ENCODE results near the gene SEZ6L2. TPM values are rescaled to one million over a fixed set of nuclear protein-coding genes. Genes with fewer than 3 reads are reported as not detected.

Gene SEZ6L2
- total and polyA plus RNA-seq, 2 donors, result 0.66 to 0.98 TPM

- Histone ChIP-seq H3K9me3 (ENCODE audit: control insufficient read depth in 2 of 2, insufficient read depth in 1 of 2, low read length in 1 of 2) (no peaks in the 10 kb centered on the region), H3K27ac (ENCODE audit: low read depth in 1 of 2, low read length in 1 of 2) (peak overlapping the region; percentile 52 to 58), H3K36me3 (ENCODE audit: control insufficient read depth in 2 of 2, insufficient read depth in 2 of 2, low read length in 1 of 2) (peaks cover 10 to 15% of the 10 kb centered on the region in 2 donors), H3K4me1 (ENCODE audit: control insufficient read depth in 2 of 2, insufficient read depth in 2 of 2, low read length in 2 of 2) (peaks cover 43 to 73% of the 10 kb centered on the region in 2 donors), H3K4me3 (ENCODE audit: low read length in 2 of 2) (no peak overlapping the region), H3K27me3 (ENCODE audit: control insufficient read depth in 2 of 2, insufficient read depth in 1 of 2, low read length in 1 of 2) (no peaks in the 10 kb centered on the region)
- WGBS, result 68% methylated on average over 10 of the region's 10 CpGs
- DNase-seq (ENCODE audit: low read depth in 6 of 9, low spot score in 9 of 9), result peak in 2 of 9 donors; percentile 45 to 79
Measured at GRCh38 chr16:29825145-29826044, 74.0 kb downstream of the SEZ6L2 start.

DNA sequence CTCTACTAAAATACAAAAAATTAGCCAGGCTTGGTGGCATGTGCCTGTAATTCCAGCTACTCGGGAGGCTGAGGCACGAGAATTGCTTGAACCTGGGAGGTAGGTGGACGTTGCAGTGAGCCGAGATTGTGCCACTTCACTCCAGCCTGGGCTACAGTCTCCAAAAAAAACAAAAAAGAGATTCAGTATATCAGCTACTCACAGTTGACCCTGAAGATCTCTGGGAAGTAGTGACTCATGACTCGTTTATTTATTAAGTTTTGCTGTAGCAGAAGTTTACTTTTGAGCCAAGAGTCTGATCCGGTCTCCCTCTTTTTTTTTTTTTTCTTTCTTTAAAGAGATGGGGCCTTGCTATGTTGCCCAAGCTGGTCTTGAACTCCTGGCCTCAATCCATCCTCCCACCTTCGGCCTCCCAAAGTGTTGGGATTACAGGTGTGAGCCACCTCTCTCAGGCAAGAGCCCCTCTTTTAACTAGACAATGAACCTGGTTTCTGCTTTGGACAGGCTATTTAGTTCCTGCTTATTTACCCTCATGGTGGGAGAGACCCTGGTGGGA lies 74.7 kb downstream of the SEZ6L2 start:
- Histone ChIP-seq H3K4me3 (ENCODE audit: low read length in 2 of 2) (no peak overlapping the region), H3K27ac (ENCODE audit: low read depth in 1 of 2, low read length in 1 of 2) (peak overlapping the region; percentile 25 to 58), H3K4me1 (ENCODE audit: control insufficient read depth in 2 of 2, insufficient read depth in 2 of 2, low read length in 2 of 2) (peaks cover 47 to 80% of the 10 kb centered on the region in 2 donors), H3K36me3 (ENCODE audit: control insufficient read depth in 2 of 2, insufficient read depth in 2 of 2, low read length in 1 of 2) (peaks cover 10 to 16% of the 10 kb centered on the region in 2 donors), H3K27me3 (ENCODE audit: control insufficient read depth in 2 of 2, insufficient read depth in 1 of 2, low read length in 1 of 2) (no peaks in the 10 kb centered on the region), H3K9me3 (ENCODE audit: control insufficient read depth in 2 of 2, insufficient read depth in 1 of 2, low read length in 1 of 2) (no peaks in the 10 kb centered on the region)
- DNase-seq (ENCODE audit: low read depth in 6 of 9, low spot score in 9 of 9), result no peak
- WGBS, result 93% methylated on average over 7 of the region's 7 CpGs

- no peak for DNase-seq (ENCODE audit: low read depth in 6 of 9, low spot score in 9 of 9)
- Histone ChIP-seq H3K27ac (ENCODE audit: low read depth in 1 of 2, low read length in 1 of 2) (peak overlapping the region; percentile 73 to 84), H3K4me1 (ENCODE audit: control insufficient read depth in 2 of 2, insufficient read depth in 2 of 2, low read length in 2 of 2) (peaks cover 54 to 84% of the 10 kb centered on the region in 2 donors), H3K36me3 (ENCODE audit: control insufficient read depth in 2 of 2, insufficient read depth in 2 of 2, low read length in 1 of 2) (peaks cover 21 to 35% of the 10 kb centered on the region in 2 donors), H3K9me3 (ENCODE audit: control insufficient read depth in 2 of 2, insufficient read depth in 1 of 2, low read length in 1 of 2) (no peaks in the 10 kb centered on the region), H3K27me3 (ENCODE audit: control insufficient read depth in 2 of 2, insufficient read depth in 1 of 2, low read length in 1 of 2) (no peaks in the 10 kb centered on the region), H3K4me3 (ENCODE audit: low read length in 2 of 2) (peak overlapping the region; percentile 54 to 73)
- WGBS, result 89% methylated on average over 7 of the region's 7 CpGs
Measured at GRCh38 chr16:29821643-29822115, 77.7 kb downstream of the SEZ6L2 start.

Other genes with a start within 250 kb of the SEZ6L2 start
- 48.7 TPM for gene SPN, start 236.3 kb downstream of the SEZ6L2 start, total RNA-seq
- 49.3 TPM for gene SPN, start 236.3 kb downstream of the SEZ6L2 start, polyA plus RNA-seq
- 16.9 TPM for gene QPRT, start 220.4 kb downstream of the SEZ6L2 start, total RNA-seq
- 8.6 TPM for gene QPRT, start 220.4 kb downstream of the SEZ6L2 start, polyA plus RNA-seq
- 16.7 TPM for gene C16orf54, start 153.6 kb downstream of the SEZ6L2 start, total RNA-seq
- 19.0 TPM for gene C16orf54, start 153.6 kb downstream of the SEZ6L2 start, polyA plus RNA-seq
- gene ZG16, start 121.3 kb downstream of the SEZ6L2 start, total RNA-seq, result 0.09 TPM
- gene ZG16, start 121.3 kb downstream of the SEZ6L2 start, polyA plus RNA-seq, result 0.27 TPM
- gene KIF22, start 108.8 kb downstream of the SEZ6L2 start, total RNA-seq, result 105 TPM
- 82.5 TPM for gene KIF22, start 108.8 kb downstream of the SEZ6L2 start, polyA plus RNA-seq
- 192 TPM for gene MAZ, start 93.0 kb downstream of the SEZ6L2 start, total RNA-seq
- 178 TPM for gene MAZ, start 93.0 kb downstream of the SEZ6L2 start, polyA plus RNA-seq
- gene PRRT2, start 87.4 kb downstream of the SEZ6L2 start, total RNA-seq, result 0.85 TPM
- 1.0 TPM for gene PRRT2, start 87.4 kb downstream of the SEZ6L2 start, polyA plus RNA-seq
- 44.4 TPM for gene PAGR1, start 83.4 kb downstream of the SEZ6L2 start, total RNA-seq
- gene PAGR1, start 83.4 kb downstream of the SEZ6L2 start, polyA plus RNA-seq, result 36.0 TPM
- 49.0 TPM for gene MVP, start 79.1 kb downstream of the SEZ6L2 start, total RNA-seq
- gene MVP, start 79.1 kb downstream of the SEZ6L2 start, polyA plus RNA-seq, result 165 TPM
- 44.1 TPM for gene CDIPT, start 36.3 kb downstream of the SEZ6L2 start, total RNA-seq
- 73.3 TPM for gene CDIPT, start 36.3 kb downstream of the SEZ6L2 start, polyA plus RNA-seq
- gene ASPHD1, start 938 bp upstream of the SEZ6L2 start, total RNA-seq, result 0.09 TPM
- gene ASPHD1, start 938 bp upstream of the SEZ6L2 start, polyA plus RNA-seq, result 0.46 TPM
- 4.4 TPM for gene KCTD13, start 26.7 kb upstream of the SEZ6L2 start, total RNA-seq
- gene KCTD13, start 26.7 kb upstream of the SEZ6L2 start, polyA plus RNA-seq, result 16.9 TPM
- gene TMEM219, start 62.5 kb upstream of the SEZ6L2 start, total RNA-seq, result 61.4 TPM
- 155 TPM for gene TMEM219, start 62.5 kb upstream of the SEZ6L2 start, polyA plus RNA-seq
- gene TAOK2, start 74.3 kb upstream of the SEZ6L2 start, total RNA-seq, result 18.5 TPM
- gene TAOK2, start 74.3 kb upstream of the SEZ6L2 start, polyA plus RNA-seq, result 28.7 TPM
- gene HIRIP3, start 96.1 kb upstream of the SEZ6L2 start, total RNA-seq, result 19.9 TPM
- 14.8 TPM for gene HIRIP3, start 96.1 kb upstream of the SEZ6L2 start, polyA plus RNA-seq
- 48.1 TPM for gene INO80E, start 96.7 kb upstream of the SEZ6L2 start, total RNA-seq
- 84.5 TPM for gene INO80E, start 96.7 kb upstream of the SEZ6L2 start, polyA plus RNA-seq
- gene DOC2A, start 111.5 kb upstream of the SEZ6L2 start, total RNA-seq, result 0.24 TPM
- gene DOC2A, start 111.5 kb upstream of the SEZ6L2 start, polyA plus RNA-seq, result 1.3 TPM
- gene C16orf92, start 123.6 kb upstream of the SEZ6L2 start, total RNA-seq, result not detected
- not detected for gene C16orf92, start 123.6 kb upstream of the SEZ6L2 start, polyA plus RNA-seq
- 0.24 TPM for gene TLCD3B, start 131.7 kb upstream of the SEZ6L2 start, total RNA-seq
- gene TLCD3B, start 131.7 kb upstream of the SEZ6L2 start, polyA plus RNA-seq, result 0.68 TPM
- gene ALDOA, start 166.2 kb upstream of the SEZ6L2 start, total RNA-seq, result 523 TPM
- 451 TPM for gene ALDOA, start 166.2 kb upstream of the SEZ6L2 start, polyA plus RNA-seq
- 87.3 TPM for gene PPP4C, start 176.4 kb upstream of the SEZ6L2 start, total RNA-seq
- gene PPP4C, start 176.4 kb upstream of the SEZ6L2 start, polyA plus RNA-seq, result 106 TPM
- gene TBX6, start 192.4 kb upstream of the SEZ6L2 start, total RNA-seq, result 0.52 TPM
- 2.6 TPM for gene TBX6, start 192.4 kb upstream of the SEZ6L2 start, polyA plus RNA-seq
- 32.6 TPM for gene YPEL3, start 196.7 kb upstream of the SEZ6L2 start, total RNA-seq
- gene YPEL3, start 196.7 kb upstream of the SEZ6L2 start, polyA plus RNA-seq, result 231 TPM
- gene GDPD3, start 214.0 kb upstream of the SEZ6L2 start, total RNA-seq, result 1.3 TPM
- gene GDPD3, start 214.0 kb upstream of the SEZ6L2 start, polyA plus RNA-seq, result 24.2 TPM
- gene MAPK3, start 223.7 kb upstream of the SEZ6L2 start, total RNA-seq, result 14.9 TPM
- 43.9 TPM for gene MAPK3, start 223.7 kb upstream of the SEZ6L2 start, polyA plus RNA-seq